Measurements from ENCODE around the gene ZNF385C.
A peak's percentile ranks its signal among the peaks of the same experiment; 100 is the strongest.
"Not testable (repeated sequence)": the region's sequence is repeated elsewhere in the genome, so short reads cannot be mapped to it uniquely, and the experiment has no call there.

The ZNF385C gene

DNA sequence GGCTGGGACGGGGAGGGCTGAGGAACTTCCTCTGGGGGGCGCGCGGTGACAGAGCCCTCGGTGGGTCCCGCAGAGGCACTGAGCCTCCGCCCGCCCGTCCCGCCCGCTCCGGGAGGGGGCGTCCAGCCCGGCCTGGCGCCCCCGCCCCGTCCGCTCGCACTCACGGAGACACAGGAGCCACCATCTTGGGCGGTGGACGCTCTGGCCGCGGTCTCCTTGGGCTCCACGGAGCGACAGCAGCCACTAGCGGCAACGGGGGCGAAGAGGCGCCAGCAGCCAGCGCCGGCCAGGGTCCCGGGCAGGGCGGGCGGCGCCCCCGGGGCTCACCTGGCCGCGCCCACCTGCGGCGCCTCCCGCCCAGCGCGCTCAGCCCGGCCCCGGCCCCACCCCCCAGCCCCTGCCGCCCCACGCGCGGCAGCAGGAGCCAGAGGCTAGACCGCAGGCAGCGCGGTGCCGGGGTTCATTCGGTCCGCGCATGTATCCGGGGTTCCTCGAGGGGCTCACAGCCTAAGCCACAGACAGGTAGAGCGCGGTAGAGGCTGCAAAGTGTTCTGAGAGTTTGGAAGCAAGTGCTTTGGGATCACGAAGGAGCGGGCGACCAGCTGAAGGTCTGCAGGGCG lies 47.8 kb downstream of the ZNF385C start, which contains the start of gene C17orf113:
Gene C17orf113 (minus strand): TSS at position 209 of the 620 bp plus-strand sequence. CDS start 7,225 bp downstream, outside the sequence.
- DNase-seq (ENCODE audit: low spot score) = peak; percentile 90

DNA sequence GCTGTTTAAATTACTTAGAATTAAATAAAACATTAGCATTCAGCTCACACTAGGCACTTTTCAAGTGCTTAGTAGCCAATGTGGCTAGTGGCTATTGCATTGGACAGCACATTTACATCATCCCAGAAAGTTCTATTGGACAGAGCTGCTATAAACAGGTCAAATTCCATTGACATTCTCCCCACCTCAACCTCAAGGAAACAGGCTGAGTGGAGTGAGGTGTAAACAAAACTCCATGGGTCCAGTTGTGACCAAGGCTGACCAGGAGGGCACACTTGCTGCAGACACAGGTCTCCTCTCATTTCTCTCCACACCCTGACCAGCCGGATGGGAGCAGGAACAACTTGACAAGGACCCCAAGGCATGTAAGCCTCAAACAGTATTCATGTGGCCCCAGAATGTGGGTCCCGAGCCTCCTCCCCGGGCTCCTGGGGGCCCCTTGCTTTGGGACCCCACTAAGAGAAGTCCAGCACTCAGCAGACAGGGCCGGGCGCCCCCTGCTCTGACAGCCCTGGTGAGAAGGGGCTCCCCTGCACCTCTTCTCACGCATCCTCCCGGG lies 48.4 kb downstream of the ZNF385C start:
- peak; percentile 71 for DNase-seq (ENCODE audit: low spot score)

DNA sequence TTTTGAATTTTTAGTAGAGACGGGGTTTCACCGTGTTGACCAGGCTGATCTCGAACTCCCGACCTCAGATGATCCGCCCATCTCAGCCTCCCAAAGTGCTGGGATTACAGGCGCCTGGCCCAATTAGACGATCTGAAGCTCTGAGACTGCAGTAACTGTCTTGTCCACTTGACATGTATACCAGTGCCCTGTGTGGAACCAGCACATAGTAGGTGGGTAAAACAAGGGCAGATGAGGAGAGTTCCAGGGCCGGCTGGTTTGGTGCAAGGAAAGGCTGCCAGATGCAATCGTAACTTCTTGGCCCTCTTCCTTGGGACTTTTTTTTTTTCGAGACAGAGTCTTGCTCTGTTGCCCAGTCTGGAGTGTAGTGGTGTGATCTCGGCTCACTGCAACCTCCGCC lies 50.9 kb downstream of the ZNF385C start:
- no peak for DNase-seq (ENCODE audit: low spot score)

DNA sequence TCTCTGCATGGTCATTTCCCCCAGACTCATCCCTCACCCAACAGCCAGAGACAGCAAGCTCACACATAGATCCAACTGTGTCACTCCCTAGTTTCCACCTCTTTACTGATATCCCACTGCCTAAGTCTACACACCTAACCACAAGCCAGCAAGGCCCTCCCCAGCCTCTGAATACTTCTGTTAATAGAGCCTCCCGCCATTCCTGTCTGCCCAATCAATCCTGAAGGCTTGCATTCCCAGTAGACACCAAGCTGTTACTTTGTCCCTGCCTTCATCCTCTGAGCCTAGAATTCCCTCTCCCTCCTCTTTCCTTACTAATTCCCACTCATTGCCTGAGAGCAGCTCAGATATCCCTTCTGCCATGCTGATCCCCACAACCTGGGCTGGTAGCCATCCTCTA lies 52.6 kb downstream of the ZNF385C start:
- no peak for DNase-seq (ENCODE audit: low spot score)

DNA sequence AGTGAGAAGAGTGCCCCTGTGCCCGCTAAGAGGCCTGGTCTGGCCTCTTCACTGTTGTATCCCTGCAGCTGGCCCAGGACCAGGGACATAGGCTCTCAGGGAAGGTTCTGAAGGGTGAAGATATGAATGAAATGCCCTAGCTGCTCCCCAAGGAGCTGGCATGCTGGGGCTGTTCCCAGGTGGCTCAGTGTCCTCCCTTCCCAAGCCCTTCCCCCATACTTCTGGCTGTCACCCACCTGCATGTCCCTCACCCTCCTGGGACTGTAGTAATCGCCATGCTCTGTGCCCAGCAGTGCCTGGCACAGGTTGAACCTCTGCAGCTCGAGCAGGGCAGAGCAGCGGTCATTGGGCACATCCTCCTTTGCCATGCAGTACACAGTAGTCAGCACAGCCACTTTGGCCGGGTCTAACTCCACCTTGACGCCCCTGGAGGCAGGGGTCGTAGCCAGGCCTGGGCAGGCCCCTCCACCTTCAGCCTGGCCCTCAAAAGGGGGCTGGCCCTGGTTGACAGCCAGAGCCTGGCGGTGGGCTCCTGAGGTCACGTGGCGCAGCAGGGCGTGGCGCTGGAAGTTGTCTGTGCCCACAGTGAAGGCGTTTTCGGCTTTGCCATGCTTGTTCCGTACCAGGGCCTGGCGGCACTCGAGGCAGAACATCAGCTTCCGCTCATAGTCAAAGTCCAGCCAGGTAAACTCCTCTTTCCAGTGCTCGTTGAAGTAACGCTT lies 55.5 kb downstream of the ZNF385C start:
- no peak for DNase-seq (ENCODE audit: low spot score)

DNA sequence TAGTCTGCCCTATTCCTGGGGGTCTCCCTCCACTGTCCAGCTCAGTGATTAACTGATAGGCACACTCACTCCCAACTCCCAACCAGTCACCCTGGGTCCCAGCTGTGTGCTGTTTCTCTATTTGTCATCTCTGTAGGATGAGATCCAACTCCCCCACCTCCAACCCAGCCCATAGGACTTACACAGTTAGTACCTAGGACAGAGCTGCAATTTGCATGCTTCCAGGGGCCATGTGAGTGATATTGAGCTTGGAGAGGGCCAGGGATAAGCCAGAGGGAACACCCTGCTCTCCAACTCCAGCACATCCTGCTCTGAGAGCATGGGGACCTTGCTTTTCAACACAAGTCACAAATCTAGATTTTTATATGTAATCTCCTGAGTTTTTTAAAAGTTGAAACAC lies 56.7 kb downstream of the ZNF385C start:
- DNase-seq (ENCODE audit: low spot score) = no peak

DNA sequence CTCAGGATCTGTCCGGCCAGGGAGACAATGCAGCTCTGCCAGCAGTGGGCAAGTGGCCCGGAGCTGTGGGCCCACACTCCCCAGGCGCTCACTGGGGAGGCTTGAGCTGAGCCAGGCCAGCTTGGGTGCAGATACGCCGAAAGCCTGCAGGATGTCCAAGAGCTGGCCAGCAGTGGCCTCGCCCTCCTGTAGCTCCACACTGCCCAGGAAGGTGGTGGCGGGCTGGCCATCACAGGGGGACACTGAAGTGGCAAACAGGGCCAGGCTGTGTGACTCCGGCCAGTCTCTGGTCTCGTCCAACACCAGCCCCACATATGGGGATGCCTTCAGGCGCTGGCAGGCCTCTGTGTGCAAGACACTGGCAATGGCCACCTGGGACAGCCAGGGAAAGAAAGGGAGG lies 57.5 kb downstream of the ZNF385C start:
- no peak for DNase-seq (ENCODE audit: low spot score)

DNA sequence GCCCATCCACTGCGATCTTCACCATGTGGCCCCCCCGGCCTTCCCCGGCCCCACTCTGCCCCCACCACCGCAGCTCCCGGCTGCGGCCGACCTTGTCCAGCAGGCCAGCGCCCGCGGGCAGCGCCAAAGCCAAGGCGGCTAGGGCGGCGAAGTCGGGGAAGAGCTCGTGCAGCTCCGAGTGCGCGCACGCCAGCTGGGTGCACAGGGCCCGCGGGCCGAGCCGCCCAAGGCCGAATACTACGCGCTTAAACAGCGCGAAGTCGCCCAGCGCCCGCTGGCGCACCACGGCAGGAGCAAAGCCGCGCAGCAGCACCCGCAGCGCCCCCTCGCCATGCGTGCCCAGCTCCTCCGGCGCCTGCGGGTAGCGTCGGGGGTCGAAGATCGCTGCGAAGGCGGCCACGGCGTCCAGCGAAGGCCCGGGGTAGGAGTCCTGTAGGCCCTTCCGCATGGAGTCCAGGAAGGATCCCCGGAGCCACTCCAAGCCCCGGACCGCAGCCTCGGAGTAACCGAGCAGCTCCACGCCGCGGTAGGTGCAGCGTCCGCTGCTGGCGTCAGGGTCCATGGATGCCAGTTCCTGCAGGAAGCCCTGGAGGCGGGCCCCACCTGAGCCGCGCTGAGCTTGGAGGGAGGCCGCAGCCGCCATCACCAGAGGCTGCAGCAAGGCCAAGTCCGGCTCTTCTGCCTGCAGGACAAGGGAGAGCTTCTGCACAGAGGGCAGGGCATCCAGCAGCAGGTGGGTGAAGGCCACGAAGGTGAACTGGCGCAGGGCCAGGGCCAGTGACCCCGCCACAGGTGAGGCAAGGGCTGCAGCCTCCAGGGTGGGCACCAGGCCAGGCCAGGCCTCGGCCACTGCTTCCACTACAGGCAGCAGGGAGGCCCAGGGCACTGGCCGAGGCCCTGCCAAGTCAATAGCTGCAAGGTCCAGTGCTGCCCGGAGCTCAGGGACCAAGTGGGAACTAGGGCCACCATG lies 58.2 kb downstream of the ZNF385C start:
- DNase-seq (ENCODE audit: low spot score) = no peak

DNA sequence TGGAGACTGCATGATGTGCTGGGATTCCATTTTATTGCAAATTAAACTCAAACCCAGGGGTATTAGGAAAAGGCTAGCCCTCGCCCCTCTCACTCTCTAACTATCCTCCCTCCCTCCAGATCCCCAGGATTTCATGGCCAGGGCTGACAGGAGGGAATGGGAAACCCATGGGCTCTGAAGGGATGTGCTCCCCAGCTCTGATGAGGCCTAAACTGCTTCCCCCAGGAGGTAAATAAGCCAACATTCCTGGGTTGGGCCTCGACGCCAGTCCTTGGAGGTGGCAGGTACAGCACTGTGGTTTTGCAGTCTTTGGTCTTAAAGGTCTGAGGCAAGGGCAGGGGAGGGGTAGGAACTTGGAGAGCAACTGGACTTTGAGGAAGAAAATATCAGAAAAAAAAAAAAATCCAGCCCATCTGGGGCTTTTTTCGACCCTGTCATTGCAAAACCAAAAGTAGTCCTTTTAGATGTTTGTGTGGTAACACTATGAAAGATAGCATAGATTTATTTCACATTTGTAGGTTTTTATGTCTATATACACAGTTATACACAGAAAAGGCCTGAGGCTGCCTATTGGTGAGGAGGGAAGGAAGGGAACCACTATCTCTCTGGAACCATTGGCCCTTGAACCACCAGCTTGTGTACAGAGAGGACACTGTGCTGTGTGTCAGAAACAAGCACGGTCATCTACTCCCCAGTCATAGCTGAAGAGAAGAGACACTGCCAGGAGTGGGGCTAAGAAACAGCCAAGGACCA lies 59.9 kb downstream of the ZNF385C start:
- no peak for DNase-seq (ENCODE audit: low spot score)

DNA sequence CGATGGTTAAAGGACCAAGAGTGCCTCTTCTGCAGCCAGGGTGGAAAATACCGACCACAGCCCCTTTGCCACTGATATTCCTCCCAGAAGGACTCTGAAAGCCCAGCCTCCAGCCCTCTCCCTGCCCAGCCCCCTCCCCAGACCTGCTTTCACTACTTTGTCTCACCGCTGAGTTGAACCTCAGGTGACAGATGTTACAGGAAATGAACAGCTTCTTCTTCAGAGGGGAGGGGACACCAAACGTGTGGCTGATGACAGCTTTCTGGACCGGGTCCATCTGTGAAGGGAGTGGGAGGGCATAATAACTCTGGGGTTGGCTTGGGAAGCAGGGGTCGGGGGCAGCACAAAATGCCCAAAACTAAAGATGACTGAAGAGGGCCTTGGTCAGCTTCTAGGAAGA lies 64.2 kb downstream of the ZNF385C start:
- no peak for DNase-seq (ENCODE audit: low spot score)

DNA sequence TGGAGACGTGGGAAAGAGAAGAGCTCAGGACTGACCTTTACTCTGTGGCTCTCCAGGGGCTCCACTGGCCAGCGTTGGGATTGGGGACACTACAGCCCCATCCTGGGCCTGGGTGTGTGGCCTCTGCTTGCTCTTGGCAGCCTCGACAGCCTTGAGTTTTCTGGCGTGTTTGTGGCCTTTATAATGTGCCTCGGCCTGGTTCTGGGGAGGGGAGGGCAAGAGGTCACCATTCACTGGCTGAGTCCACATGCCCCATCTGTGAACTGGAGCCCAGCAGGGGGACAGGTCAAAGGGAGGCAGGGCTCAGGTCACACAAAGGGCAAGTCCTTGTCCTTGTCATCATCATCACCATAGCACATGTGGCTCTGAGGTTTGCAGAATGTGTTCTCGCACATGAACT lies 66.7 kb downstream of the ZNF385C start:
- DNase-seq (ENCODE audit: low spot score) = no peak

DNA sequence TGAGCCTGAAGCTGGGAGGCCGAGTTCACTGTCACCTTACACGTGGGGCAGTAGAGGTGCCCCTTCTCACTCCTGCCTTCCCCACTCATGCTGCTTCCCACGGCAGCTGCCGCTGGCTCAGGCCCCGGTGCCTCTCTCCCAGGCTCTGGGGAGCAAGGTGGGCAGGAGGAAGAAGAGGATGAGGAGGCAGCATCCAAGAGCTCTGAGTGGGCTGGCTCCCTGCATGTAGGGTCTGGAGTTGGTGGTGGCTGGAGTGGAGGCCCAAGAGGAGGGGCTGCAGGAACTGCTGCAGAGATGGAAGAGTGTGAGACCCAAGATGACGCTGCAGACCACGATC lies 69.5 kb downstream of the ZNF385C start:
- DNase-seq (ENCODE audit: low spot score) = no peak

DNA sequence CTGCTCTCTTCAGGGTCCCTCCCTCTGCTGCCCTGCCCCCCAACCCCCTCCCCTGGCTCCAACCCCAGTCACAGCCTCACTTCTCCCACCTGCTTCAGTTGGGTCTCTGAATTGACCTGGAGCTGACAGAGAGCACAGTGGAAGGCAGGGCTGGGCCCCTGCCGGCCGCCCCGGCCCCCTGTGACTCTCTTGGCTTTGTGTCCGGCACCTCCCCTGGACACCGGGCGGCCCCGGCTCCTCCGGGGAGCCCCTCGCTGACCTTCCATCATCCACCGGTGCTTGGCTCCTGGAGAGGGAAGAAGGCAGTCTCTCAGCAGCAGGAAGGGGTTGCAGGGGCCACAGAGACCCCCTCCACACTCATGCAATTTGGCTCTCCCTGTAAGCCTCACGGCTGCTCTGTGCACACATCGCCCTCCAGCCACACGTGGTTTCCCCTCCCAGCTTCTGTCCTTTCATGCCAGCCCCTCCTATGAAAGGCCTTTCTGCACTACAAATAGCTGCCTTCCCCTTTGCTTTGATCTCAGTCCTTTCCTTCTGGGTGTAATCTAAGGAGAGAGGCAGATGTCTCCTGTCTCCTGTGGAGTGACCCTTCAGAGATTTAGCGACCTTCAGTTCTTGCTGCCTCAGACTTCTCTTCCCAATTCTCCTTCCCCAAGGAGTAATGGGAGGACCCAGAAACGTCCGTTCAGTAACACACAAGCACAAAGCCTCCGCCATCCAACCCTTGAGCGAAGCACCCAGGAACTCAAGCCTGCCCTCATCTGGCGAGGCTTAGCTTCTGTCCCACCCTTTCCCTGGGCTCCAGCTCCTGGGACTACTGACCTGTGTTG lies 70.1 kb downstream of the ZNF385C start:
- peak; percentile 91 for DNase-seq (ENCODE audit: low spot score)

DNA sequence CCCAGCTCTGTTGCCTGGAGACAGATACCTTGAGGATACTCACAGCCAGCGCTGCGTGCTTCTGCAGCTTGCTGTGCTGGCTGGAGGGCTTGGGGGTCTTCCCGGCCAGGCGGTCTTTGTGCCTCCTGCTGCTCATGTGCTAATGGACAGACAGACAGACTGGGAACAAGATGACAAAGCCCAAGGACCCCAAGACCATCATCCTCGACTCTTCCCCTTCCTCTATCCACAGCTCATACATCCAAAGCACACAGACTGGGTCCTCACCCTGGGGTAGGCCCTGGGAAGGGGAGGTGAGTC lies 70.7 kb downstream of the ZNF385C start:
- DNase-seq (ENCODE audit: low spot score) = no peak

DNA sequence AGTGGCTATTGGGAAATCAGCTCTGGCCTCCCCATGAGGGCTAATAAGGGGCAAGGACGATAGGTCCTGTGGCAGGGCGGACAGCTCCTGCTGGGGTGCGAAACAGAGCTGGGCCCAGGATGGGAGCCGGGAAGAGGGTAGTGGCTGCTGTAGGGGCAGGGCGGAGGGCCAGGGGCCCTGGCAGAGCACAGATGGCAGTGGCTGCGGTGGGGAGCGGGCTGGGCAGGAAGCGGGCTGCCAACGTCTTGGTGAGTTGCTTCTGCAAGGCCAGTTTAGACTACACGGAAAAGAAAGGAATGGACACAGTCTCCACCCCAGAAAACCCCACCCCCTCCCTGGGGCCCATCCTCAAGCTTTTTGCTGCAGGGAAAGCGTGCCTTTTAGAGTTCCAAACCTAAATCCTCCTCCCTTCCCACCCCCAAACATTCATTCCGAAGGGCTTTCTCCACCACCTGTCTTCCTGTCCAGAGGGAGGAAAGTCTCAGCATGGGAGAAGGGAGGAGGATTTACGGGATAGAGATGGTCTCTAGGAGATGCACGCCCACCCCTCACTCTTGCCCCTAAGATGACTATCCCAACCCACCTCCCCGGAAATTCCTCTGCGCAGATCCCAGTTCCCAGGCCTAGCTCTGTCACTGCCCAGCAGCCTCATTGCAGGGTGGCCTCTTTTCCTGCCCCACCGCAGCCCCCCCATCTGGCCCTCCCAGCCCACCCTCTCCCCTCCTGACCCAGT lies 71.2 kb downstream of the ZNF385C start:
- DNase-seq (ENCODE audit: low spot score) = no peak

DNA sequence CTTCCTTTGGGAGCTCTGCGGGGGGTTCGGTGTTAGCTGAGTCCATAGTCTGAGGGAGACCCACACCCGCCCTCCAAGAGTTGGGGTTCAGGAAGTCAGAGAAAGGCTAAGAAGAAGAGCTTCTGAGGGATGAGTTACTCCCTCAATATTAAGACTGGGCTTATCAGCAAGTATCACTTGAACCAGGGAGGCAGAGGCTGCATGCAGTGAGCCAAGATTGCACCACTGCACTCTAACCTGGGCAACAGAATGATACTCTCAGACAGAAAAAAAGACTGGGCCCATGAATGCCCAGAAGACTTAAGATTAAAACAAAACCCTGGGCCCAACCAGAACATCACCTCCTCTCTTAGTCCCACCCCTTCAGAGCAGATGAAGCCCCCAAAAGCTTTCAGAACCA lies 72.3 kb downstream of the ZNF385C start:
- no peak for DNase-seq (ENCODE audit: low spot score)

DNA sequence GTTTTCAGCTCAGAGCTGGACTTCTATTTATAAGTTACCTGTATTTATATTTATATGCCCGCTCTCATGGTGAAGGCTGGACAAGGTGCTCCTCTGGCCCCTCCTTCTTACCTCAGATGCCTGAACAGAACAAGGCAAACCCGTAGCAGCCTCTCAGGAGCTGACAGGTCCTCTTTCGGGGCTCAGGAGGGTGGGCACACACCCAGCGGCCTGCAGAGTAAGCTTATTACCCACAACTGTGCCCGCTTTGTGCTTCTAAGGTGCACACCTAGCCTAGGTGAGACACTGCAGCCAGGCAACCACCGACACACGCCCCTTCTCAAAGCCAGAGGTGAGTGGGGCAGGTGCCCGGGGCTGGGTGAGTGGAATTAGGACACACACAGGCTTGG lies 73.1 kb downstream of the ZNF385C start:
- DNase-seq (ENCODE audit: low spot score) = no peak

DNA sequence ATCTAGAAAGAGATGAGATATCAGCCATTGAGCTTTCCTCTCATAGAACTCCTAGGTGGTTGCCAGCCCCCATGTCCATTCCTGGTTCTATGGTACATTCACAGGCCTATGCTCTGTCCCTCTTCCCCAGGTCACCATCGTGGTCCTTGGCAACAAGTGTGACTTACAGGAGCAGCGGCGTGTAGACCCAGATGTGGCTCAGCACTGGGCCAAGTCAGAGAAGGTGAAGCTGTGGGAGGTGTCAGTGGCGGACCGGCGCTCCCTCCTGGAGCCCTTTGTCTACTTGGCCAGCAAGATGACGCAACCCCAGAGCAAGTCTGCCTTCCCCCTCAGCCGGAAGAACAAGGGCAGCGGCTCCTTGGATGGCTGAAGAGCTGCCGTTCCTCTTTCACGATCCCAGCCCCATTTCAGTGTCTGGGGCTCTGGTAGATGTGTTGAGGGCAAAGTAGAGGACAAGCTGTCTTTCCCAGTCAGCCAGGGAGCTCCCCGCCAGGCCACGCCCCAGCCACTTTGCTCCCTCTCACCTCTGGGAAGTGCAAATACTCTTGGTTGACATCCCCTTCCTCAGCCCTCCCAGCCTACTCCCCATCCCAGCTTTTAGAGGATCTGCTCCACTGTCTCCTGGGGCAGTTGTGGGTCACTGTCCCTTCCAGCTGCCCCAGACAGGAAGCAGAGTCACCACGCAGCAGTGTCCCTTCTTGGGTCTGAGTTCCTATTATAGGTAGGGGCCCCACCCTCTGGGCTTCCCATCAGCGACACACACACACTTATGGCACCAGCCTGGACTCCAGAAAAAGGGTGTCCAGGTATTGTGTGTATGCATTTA lies 74.5 kb downstream of the ZNF385C start:
- DNase-seq (ENCODE audit: low spot score) = no peak

DNA sequence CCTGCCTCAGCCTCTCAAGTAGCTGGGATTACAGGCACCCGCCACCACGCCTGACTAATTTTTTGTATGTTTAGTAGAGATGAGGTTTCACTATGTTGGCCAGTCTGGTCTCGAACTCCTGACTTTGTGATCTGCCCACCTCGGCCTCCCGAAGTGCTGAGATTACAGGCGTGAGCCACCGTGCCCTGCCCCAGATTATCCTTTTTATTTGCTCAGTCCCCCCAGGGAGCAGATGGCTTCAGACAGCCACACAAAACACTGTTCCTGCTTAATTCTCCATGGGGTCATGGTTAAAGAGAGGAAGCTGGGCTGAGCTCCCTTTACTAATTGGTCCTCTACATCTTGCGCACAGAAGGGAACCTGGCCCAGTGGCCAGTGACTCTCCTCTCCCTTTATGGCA lies 77.4 kb downstream of the ZNF385C start:
- DNase-seq (ENCODE audit: low spot score) = not testable (repeated sequence)
